ENCODE measurements around the gene CCT4. TPM values are rescaled to one million over a fixed set of nuclear protein-coding genes. Genes with fewer than 3 reads are reported as not detected.
A peak's percentile ranks its signal among the peaks of the same experiment; 100 is the strongest.

CCT4 gene
- total RNA-seq, 4 donors from 2014 or later, result 74.4 to 86.8 (median 79.5) TPM

DNA sequence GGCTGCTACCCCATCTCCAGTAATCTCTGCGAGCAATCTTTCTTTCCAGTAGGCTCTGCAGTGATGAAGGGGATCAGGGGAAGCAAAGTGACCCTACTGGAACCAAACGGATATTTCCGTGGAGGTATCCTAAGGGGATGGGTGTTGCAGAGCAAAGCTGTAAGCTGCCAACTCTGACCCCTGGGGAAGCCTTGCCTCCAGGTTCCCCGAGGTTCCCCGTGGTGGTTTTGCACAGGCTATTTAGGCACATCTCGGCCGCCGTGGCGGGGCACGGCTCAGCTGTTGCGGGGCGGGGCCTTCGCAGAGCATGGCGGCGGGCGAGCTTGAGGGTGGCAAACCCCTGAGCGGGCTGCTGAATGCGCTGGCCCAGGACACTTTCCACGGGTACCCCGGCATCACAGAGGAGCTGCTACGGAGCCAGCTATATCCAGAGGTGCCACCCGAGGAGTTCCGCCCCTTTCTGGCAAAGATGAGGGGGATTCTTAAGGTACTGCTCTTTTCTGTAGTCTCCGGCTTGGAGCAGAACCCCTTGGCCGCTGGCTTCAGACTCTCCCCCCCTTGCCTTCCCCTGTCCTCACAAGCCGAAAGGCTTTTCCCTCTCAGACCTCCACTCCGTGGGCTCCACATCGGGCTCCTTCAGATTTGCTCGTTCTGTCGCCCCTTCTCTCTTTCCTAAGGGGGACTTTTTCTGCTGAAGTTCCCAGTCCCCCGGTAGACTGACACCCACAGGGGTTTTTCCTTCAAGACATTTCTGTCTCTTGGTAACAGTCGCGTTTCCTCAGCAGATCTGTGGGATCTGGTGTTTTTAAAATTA is 17.1 kb upstream of the CCT4 start, which contains the start of gene COMMD1:
Gene COMMD1 (plus strand): TSS at position 303 of the 814 bp plus-strand sequence. CDS start 5 bp downstream, at position 308.
- H3K4me3 ChIP-seq, result peak within 1 kb of the TSS; percentile 77 to 85 (median 80)
- no peaks in the 10 kb centered on the region for H3K9me3 ChIP-seq
- peak within 1 kb of the TSS; percentile 52 to 80 (median 72) for H3K27ac ChIP-seq (replicated peaks in 1 of 4)
- no peaks in the 10 kb centered on the region for H3K36me3 ChIP-seq
- H3K27me3 ChIP-seq, result no peaks in the 10 kb centered on the region
- intact Hi-C loops (cut with DNase I), result no loop called here
- H3K4me1 ChIP-seq, result peaks cover 12 to 30% (median 23%) of the 10 kb centered on the region in 4 donors
- peak; percentile 96 for DNase-seq (ENCODE audit: extremely low spot score)
- WGBS, result 2% methylated on average over 32 of the region's 33 CpGs
- peak; percentile 72 to 86 for TF ChIP-seq POLR2AphosphoS5 (IDR thresholded peaks at IDR 0.05)
- TF ChIP-seq, protein P1, sequence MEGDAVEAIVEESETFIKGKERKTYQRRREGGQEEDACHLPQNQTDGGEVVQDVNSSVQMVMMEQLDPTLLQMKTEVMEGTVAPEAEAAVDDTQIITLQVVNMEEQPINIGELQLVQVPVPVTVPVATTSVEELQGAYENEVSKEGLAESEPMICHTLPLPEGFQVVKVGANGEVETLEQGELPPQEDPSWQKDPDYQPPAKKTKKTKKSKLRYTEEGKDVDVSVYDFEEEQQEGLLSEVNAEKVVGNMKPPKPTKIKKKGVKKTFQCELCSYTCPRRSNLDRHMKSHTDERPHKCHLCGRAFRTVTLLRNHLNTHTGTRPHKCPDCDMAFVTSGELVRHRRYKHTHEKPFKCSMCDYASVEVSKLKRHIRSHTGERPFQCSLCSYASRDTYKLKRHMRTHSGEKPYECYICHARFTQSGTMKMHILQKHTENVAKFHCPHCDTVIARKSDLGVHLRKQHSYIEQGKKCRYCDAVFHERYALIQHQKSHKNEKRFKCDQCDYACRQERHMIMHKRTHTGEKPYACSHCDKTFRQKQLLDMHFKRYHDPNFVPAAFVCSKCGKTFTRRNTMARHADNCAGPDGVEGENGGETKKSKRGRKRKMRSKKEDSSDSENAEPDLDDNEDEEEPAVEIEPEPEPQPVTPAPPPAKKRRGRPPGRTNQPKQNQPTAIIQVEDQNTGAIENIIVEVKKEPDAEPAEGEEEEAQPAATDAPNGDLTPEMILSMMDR (IDR thresholded peaks at IDR 0.05), result no peak

DNA sequence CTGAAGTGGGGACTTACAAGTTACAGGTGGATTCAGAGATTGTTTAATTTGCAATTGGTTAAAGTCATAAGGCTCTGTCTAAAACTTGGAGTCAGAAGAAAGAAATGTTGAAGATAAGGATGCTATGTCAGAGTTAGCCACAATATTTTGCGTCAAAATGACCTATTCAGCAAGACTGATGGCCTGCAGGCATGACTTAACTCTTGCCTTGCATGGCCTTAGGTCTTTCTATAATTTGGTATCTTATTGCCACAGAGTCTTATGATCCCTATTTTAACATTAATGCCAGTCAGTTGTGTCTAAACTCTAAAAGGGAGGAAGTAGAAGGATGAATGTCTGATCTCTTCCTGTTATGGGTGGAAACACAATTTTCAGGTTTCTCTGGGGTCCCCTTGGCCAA is 11.8 kb upstream of the CCT4 start:
- Histone ChIP-seq H3K27me3 (no peaks in the 10 kb centered on the region), H3K4me3 (no peak overlapping the region), H3K36me3 (no peaks in the 10 kb centered on the region), H3K9me3 (no peaks in the 10 kb centered on the region), H3K4me1 (peaks cover 0 to 7% (median 5%) of the 10 kb centered on the region in 4 donors), H3K27ac (replicated peaks in 1 of 4) (no peak overlapping the region)
- DNase-seq (ENCODE audit: extremely low spot score), result peak; percentile 8
- TF ChIP-seq, protein P1 (IDR thresholded peaks at IDR 0.05), result no peak
- TF ChIP-seq EP300 (IDR thresholded peaks at IDR 0.05) (no peak), POLR2AphosphoS5 (IDR thresholded peaks at IDR 0.05) (no peak), POLR2A (IDR thresholded peaks at IDR 0.05; ENCODE audit: low read depth) (no peak)
- intact Hi-C loops (cut with DNase I), result no loop called here
- 61% methylated on average over 1 of the region's 1 CpG for WGBS

DNA sequence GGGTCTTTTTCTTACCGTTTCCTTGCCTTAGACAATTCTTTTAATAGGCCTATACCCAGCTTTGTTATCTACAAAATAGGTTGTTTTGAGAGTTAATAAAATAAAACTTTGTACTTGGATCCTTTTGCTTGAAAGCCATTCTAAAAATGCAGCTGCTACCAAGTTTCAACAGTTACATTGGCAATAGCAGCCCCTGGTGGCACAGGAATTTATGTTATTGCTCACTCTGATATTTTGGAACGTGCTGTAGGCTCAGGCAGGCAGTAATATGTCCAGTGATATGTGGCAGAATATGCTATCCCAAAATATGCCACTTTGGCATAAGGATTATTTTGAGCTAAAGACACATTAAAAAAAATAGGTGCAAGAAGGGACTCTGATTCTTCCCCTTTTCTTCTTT is 10.4 kb upstream of the CCT4 start:
- peak; percentile 17 for DNase-seq (ENCODE audit: extremely low spot score)
- intact Hi-C loops (cut with DNase I), result no loop called here
- Histone ChIP-seq H3K27ac (replicated peaks in 1 of 4) (no peak overlapping the region), H3K27me3 (no peaks in the 10 kb centered on the region), H3K4me3 (no peak overlapping the region), H3K9me3 (no peaks in the 10 kb centered on the region), H3K4me1 (no peaks in the 10 kb centered on the region), H3K36me3 (no peaks in the 10 kb centered on the region)
- TF ChIP-seq EP300 (IDR thresholded peaks at IDR 0.05), result no peak
- TF ChIP-seq, protein P1 (IDR thresholded peaks at IDR 0.05), result peak in 1 of 3 experiments; percentile 7
- 47% methylated on average over 2 of the region's 2 CpGs for WGBS

DNA sequence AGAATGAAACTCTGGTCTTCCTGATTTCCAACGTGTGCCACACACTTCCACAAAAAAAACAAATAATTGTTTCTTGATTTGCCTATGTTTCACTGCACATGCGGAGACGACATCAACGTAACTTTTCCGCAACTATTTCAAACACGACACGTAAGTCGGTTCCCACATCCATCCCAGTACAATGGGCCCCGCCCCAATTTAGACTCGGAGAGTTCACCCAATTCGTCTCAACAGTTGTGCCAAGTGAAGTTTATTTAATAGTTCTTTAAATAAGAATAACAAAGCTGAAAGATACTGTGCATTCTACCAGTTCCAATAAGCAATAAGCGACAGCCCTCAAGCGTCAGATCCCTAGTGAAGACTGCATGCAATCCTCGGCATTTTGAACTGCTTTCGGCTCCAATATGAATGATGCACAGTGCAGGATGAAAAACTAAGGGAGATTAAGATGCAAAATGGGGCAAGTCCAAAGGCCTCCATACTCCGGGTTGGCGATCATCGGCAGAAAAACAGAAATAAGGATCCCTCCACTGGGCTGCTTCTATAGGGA is 664 bp downstream of the CCT4 start:
- peak overlapping the region; percentile 92 to 99 (median 94) for H3K27ac ChIP-seq (replicated peaks in 1 of 4)
- no peaks in the 10 kb centered on the region for H3K9me3 ChIP-seq
- intact Hi-C loops (cut with DNase I), result loop anchor here (10.0 kb wide), 1 partner anchor 353 kb away; the partner anchor contains the start of gene XPO1
- no peaks in the 10 kb centered on the region for H3K27me3 ChIP-seq
- TF ChIP-seq POLR2AphosphoS5 (IDR thresholded peaks at IDR 0.05), result no peak
- no peak for TF ChIP-seq EP300 (IDR thresholded peaks at IDR 0.05)
- no peak for TF ChIP-seq POLR2A (IDR thresholded peaks at IDR 0.05; ENCODE audit: low read depth)
- TF ChIP-seq, protein P1 (IDR thresholded peaks at IDR 0.05), result no peak
- H3K36me3 ChIP-seq, result peaks cover 6 to 36% (median 20%) of the 10 kb centered on the region in 4 donors
- peak overlapping the region; percentile 68 to 85 (median 72) for H3K4me3 ChIP-seq
- WGBS, result under 1% methylated on average over 18 of the region's 18 CpGs
- DNase-seq (ENCODE audit: extremely low spot score), result no peak
- H3K4me1 ChIP-seq, result peaks cover 17 to 26% (median 20%) of the 10 kb centered on the region in 4 donors

Data from esophagus muscularis mucosa (tissue), 4 donors.